ENCODE data around the gene TPT1. TPM values are rescaled to one million over a fixed set of nuclear protein-coding genes. Genes with fewer than 3 reads are reported as not detected.

TPT1 gene
- total RNA-seq, 4 donors from 2014 or later, result 1,719 to 2,278 (median 1,854) TPM

GRCh38 chr13:45296259-45296658, 44.7 kb downstream of the TPT1 start:
- Histone ChIP-seq H3K27ac (no peak overlapping the region), H3K27me3 (no peaks in the 10 kb centered on the region), H3K36me3 (no peaks in the 10 kb centered on the region), H3K4me3 (no peak overlapping the region), H3K9me3 (no peaks in the 10 kb centered on the region), H3K4me1 (no peaks in the 10 kb centered on the region)
- TF ChIP-seq POLR2A (IDR thresholded peaks at IDR 0.05) (no peak), CTCF (IDR thresholded peaks at IDR 0.05) (no peak)
- no peak for DNase-seq

- no peak for DNase-seq
- H3K36me3 ChIP-seq, result no peaks in the 10 kb centered on the region
- no peaks in the 10 kb centered on the region for H3K9me3 ChIP-seq
- TF ChIP-seq CTCF (IDR thresholded peaks at IDR 0.05) (no peak), POLR2A (IDR thresholded peaks at IDR 0.05) (no peak)
- no peaks in the 10 kb centered on the region for H3K4me1 ChIP-seq
- H3K4me3 ChIP-seq, result no peak overlapping the region
- no peak overlapping the region for H3K27ac ChIP-seq
- H3K27me3 ChIP-seq, result no peaks in the 10 kb centered on the region
Measured at GRCh38 chr13:45295536-45295935, 45.4 kb downstream of the TPT1 start.

GRCh38 chr13:45292176-45292575, 48.8 kb downstream of the TPT1 start:
- Histone ChIP-seq H3K27ac (no peak overlapping the region), H3K27me3 (no peaks in the 10 kb centered on the region), H3K9me3 (no peaks in the 10 kb centered on the region), H3K4me1 (no peaks in the 10 kb centered on the region), H3K4me3 (no peak overlapping the region), H3K36me3 (no peaks in the 10 kb centered on the region)
- TF ChIP-seq CTCF (IDR thresholded peaks at IDR 0.05) (no peak), POLR2A (IDR thresholded peaks at IDR 0.05) (no peak)
- DNase-seq, result no peak

- H3K9me3 ChIP-seq, result no peaks in the 10 kb centered on the region
- H3K4me1 ChIP-seq, result no peaks in the 10 kb centered on the region
- H3K4me3 ChIP-seq, result no peak overlapping the region
- H3K27me3 ChIP-seq, result no peaks in the 10 kb centered on the region
- DNase-seq, result no peak
- no peak for TF ChIP-seq POLR2A (IDR thresholded peaks at IDR 0.05)
- no peak for TF ChIP-seq CTCF (IDR thresholded peaks at IDR 0.05)
- no peak overlapping the region for H3K27ac ChIP-seq
- peaks cover 0 to 6% (median 0%) of the 10 kb centered on the region in 3 donors for H3K36me3 ChIP-seq
Measured at GRCh38 chr13:45289936-45290563, 50.9 kb downstream of the TPT1 start.

Small RNAs within 50 kb of the gene (small RNA-seq; reads per million reads assigned to genes)
- 187 to 1,033 reads per million in 2 donors for gene SNORA31

Other genes with a start within 250 kb of the TPT1 start
- gene GTF2F2, start 220.7 kb downstream of the TPT1 start, total RNA-seq, result 10 to 100 TPM in 3 of 4 donors, 1 to 10 TPM in 1; 8.2 to 14.0 (median 12.4) TPM
- gene KCTD4, start 140.1 kb downstream of the TPT1 start, total RNA-seq, result under 1 TPM in 1 of 4 donors, not detected in 3; 0.35 TPM
- gene SLC25A30, start 77.2 kb upstream of the TPT1 start, total RNA-seq, result 10 to 100 TPM in 1 of 4 donors, 1 to 10 TPM in 3; 5.5 to 16.5 (median 8.8) TPM
- 10 to 100 TPM; 48.7 to 84.3 (median 64.0) TPM for gene COG3, start 123.8 kb upstream of the TPT1 start, total RNA-seq